Measurements from ENCODE around the gene NDRG3.

DNA sequence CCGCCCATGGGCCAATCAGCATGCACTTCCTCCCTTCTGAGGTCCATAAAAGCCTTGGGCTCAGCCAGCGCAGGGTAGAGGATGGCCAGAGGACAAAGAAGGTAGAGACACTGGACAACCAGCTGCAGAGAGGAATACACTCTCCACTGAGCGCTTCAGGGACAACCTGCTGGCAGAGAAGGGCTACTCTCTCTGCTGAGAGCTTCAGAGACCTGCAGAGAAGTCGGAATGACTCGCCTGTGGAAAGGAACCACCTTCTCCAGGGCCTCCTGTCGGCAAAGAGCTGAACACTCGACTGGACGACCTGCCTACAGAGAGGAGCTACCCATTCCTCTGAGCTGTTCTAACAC is 68.5 kb downstream of the NDRG3 start:
- TF ChIP-seq, protein P1, sequence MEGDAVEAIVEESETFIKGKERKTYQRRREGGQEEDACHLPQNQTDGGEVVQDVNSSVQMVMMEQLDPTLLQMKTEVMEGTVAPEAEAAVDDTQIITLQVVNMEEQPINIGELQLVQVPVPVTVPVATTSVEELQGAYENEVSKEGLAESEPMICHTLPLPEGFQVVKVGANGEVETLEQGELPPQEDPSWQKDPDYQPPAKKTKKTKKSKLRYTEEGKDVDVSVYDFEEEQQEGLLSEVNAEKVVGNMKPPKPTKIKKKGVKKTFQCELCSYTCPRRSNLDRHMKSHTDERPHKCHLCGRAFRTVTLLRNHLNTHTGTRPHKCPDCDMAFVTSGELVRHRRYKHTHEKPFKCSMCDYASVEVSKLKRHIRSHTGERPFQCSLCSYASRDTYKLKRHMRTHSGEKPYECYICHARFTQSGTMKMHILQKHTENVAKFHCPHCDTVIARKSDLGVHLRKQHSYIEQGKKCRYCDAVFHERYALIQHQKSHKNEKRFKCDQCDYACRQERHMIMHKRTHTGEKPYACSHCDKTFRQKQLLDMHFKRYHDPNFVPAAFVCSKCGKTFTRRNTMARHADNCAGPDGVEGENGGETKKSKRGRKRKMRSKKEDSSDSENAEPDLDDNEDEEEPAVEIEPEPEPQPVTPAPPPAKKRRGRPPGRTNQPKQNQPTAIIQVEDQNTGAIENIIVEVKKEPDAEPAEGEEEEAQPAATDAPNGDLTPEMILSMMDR (IDR thresholded peaks at IDR 0.05; ENCODE audit: insufficient read depth, low read length) = no peak
- TF ChIP-seq POLR2AphosphoS5 (IDR thresholded peaks at IDR 0.05; ENCODE audit: low read depth) = no peak
